Naive thymus-derived CD4-positive, alpha-beta T cell (primary cell): ENCODE results near the gene FNDC3A. TPM values are rescaled to one million over a fixed set of nuclear protein-coding genes. Genes with fewer than 3 reads are reported as not detected.
"Not testable (repeated sequence)": the region's sequence is repeated elsewhere in the genome, so short reads cannot be mapped to it uniquely, and the experiment has no call there.

ENCODE experiments used
- ATAC-seq: fragments of 150-1000 bp; cut with Tn5 transposase; 2 replicates; pipeline ENCODE4 v1.10.0; 2021; ENCODE audit warnings: mild to moderate bottlenecking, moderate library complexity
- CTCF ChIA-PET: fragments of 350-600 bp; sonication (Branson Sonifier 250); formaldehyde crosslinking; loops from one replicate; lab custom pipeline; 2021; ENCODE audit warnings: antibody characterized with exemption; lab: Charles Lee
- POLR2A ChIA-PET: fragments of 350-600 bp; sonication (Branson Sonifier 250); formaldehyde crosslinking; loops from one replicate; lab custom pipeline; 2021; ENCODE audit warnings: antibody characterized with exemption, inconsistent platforms; lab: Charles Lee
- DNase-seq, 9 donors: peaks; one replicate each; pipeline versions ENCODE4 v3.0.0 to v3.0.0-alpha.2; 2020 to 2022; ENCODE audit warnings: mixed read lengths in 1 of 9
- H3K27ac ChIP-seq: one replicate; pipeline ENCODE4 v1.7.0; 2013; ENCODE audit warnings: mild to moderate bottlenecking, low read depth, low read length, moderate library complexity
- H3K27me3 ChIP-seq, 2 donors: one replicate each; pipeline ENCODE4 v1.7.0; 2013; ENCODE audit warnings: low read length in 2 of 2, mild to moderate bottlenecking in 2 of 2, moderate library complexity in 2 of 2; ENCODE audit not compliant: control insufficient read depth in 2 of 2, insufficient read depth in 2 of 2
- H3K36me3 ChIP-seq, 3 experiments: 1 replicate in 2 of 3; 2 replicates in 1 of 3; pipeline ENCODE4 v1.7.0; 2013; ENCODE audit warnings: low read length in 3 of 3, mild to moderate bottlenecking in 3 of 3, moderate library complexity in 1 of 3; ENCODE audit not compliant: insufficient read depth in 3 of 3, control insufficient read depth in 2 of 3
- H3K4me1 ChIP-seq, 2 donors: one replicate each; pipeline ENCODE4 v1.7.0; 2013; ENCODE audit warnings: low read length in 2 of 2, mild to moderate bottlenecking in 2 of 2, moderate library complexity in 1 of 2; ENCODE audit not compliant: control insufficient read depth in 2 of 2, insufficient read depth in 2 of 2
- H3K4me3 ChIP-seq: 2 replicates; pipeline ENCODE4 v1.7.0; 2013; ENCODE audit warnings: mild to moderate bottlenecking, low read length
- H3K9me3 ChIP-seq, 3 experiments: 1 replicate in 2 of 3; 2 replicates in 1 of 3; pipeline ENCODE4 v1.7.0; 2013; ENCODE audit warnings: low read length in 3 of 3; ENCODE audit not compliant: control insufficient read depth in 2 of 3
- H3K27ac Mint-ChIP-seq, 9 donors: one replicate each; pipeline ENCODE4 v1.8.0; 2020 to 2022; ENCODE audit warnings: mixed read lengths in 9 of 9, mild to moderate bottlenecking in 8 of 9, moderate library complexity in 5 of 9, inconsistent platforms in 2 of 9
- H3K27me3 Mint-ChIP-seq, 5 donors: one replicate each; pipeline ENCODE4 v1.8.0; 2021 to 2022; ENCODE audit warnings: mixed read lengths in 5 of 5, mild to moderate bottlenecking in 1 of 5
- H3K36me3 Mint-ChIP-seq, 5 donors: one replicate each; pipeline ENCODE4 v1.8.0; 2020 to 2022; ENCODE audit warnings: mixed read lengths in 5 of 5, mild to moderate bottlenecking in 3 of 5, inconsistent platforms in 1 of 5
- H3K4me1 Mint-ChIP-seq, 7 donors: one replicate each; pipeline ENCODE4 v1.8.0; 2020 to 2022; ENCODE audit warnings: mixed read lengths in 7 of 7, mild to moderate bottlenecking in 3 of 7, inconsistent platforms in 1 of 7
- H3K4me3 Mint-ChIP-seq, 10 donors: one replicate each; pipeline ENCODE4 v1.8.0; 2020 to 2022; ENCODE audit warnings: mild to moderate bottlenecking in 10 of 10, mixed read lengths in 10 of 10, moderate library complexity in 6 of 10, inconsistent platforms in 2 of 10
- H3K9me3 Mint-ChIP-seq, 11 donors: one replicate each; pipeline ENCODE4 v1.8.0; 2020 to 2022; ENCODE audit warnings: mixed read lengths in 11 of 11, mild to moderate bottlenecking in 4 of 11, inconsistent platforms in 1 of 11, moderate library complexity in 1 of 11
- intact Hi-C, 2 donors: fragments of 100-400 bp; cut with micrococcal nuclease; formaldehyde crosslinking; loops; one replicate each; pipeline ENCODE4 v1.15.1; 2023
- polyA plus RNA-seq, 2 donors: library from polyadenylated mRNA; unstranded; fragments of 300-500 nt; fragmentation: Illumina TruSeq; gene quantifications; one replicate each; pipeline ENCODE4 v1.2.3, GENCODE V29; 2021
- total RNA-seq, 6 experiments: library from RNA in 5 of 6; stranded (reverse) in 5 of 6; gene quantifications; 1 replicate in 5 of 6; 2 replicates in 1 of 6; pipeline ENCODE4 v1.2.3 and lab custom pipeline; 2021 to 2026

Gene FNDC3A
- total and polyA plus RNA-seq, 7 experiments from 2014 or later, result 12.0 to 46.4 (median 35.4) TPM

DNA sequence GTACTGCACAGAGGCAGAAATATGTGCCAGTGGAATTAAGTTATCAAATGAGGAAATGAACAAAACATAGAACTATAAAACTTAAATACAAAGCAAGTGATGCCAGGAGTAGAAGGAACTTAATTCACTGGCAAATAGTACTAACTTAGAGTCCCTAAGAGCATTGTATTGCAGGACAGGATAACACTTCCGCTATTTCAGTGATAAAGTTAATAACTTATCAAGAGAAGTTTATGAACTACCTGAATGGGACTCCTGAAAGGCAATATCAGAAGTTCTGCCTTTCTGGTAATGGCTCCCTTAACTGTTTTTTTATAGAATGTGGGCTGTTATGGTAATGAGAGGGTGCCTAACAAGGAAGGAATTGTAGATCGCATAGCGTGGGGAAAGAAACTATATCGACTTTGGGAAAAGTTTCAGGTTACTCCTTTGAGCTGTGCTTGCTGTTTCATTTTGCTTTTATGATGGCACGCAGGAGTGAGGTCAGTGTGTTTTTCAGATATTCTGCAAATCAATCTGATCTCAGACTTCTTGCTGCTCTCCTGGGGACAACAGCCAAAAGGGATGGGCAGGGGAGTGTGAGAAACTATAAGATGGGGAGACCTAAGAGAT is 149.1 kb downstream of the FNDC3A start:
- Histone ChIP-seq H3K4me1 (peaks cover 0 to 11% of the 10 kb centered on the region in 2 donors), H3K27me3 (no peaks in the 10 kb centered on the region), H3K9me3 (no peaks in the 10 kb centered on the region), H3K36me3 (no peaks in the 10 kb centered on the region), H3K4me3 (no peak overlapping the region), H3K27ac (no peak overlapping the region)
- peaks cover 14 to 58% (median 29%) of the 10 kb centered on the region in 7 donors for H3K4me1 Mint-ChIP-seq
- peak overlapping the region in 8 of 9 donors; percentile 43 to 74 (median 56) for H3K27ac Mint-ChIP-seq
- no peaks in the 10 kb centered on the region for H3K27me3 Mint-ChIP-seq
- CTCF ChIA-PET, result no interaction called here
- H3K36me3 Mint-ChIP-seq, result peaks cover under 1 to 32% (median 17%) of the 10 kb centered on the region in 5 donors
- POLR2A ChIA-PET, result no interaction called here
- intact Hi-C loops, result loop anchor here in 1 of 2 donors (2.0 kb wide), 1 partner anchor 14 kb away; no protein-coding TSS in a partner anchor
- peak overlapping the region in 3 of 10 donors; percentile 4 to 25 (median 5) for H3K4me3 Mint-ChIP-seq
- peaks cover 0 to 18% (median under 1%) of the 10 kb centered on the region in 11 donors for H3K9me3 Mint-ChIP-seq
- ATAC-seq (no peak), DNase-seq (no peak)

DNA sequence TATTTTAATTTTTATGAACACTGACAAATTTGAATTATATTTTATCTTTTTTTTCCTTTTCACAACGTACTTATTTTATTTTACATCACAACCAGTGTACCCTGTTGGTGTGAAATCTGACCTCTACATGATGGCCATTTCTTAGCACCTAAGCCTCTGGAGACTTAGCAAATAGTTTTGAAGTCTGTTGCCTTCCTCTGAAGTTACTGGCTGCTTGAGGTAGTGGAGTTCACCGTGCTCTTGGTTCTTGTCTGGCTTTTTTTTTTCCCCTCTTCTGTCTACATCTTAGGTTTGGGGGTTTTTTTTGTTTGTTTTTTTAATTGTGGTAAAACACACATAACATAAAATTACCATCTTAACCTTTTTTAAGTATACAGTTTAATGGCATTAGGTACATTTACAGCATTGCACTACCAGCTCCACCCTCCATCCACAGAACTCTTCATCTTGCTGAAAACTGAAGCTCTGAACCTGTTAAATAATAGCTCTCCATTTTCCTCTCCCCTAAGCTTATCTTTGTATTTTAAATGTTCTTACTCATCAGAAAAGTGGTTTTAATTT is 150.3 kb downstream of the FNDC3A start:
- Mint-ChIP-seq H3K9me3 (peaks cover 0 to 11% (median 0%) of the 10 kb centered on the region in 11 donors), H3K27ac (peak overlapping the region in 2 of 9 donors; percentile 16 to 21), H3K4me1 (peaks cover 14 to 55% (median 19%) of the 10 kb centered on the region in 7 donors), H3K27me3 (no peaks in the 10 kb centered on the region), H3K36me3 (peaks cover under 1 to 25% (median 14%) of the 10 kb centered on the region in 5 donors), H3K4me3 (peak overlapping the region in 2 of 10 donors; percentile 20)
- no peak overlapping the region for H3K4me3 ChIP-seq
- POLR2A ChIA-PET, result interaction anchor here (0.6 kb wide), 2 partner anchors 16 to 38 kb away, joined by 3 to 6 read pairs; no protein-coding TSS in a partner anchor
- H3K36me3 ChIP-seq, result peaks cover 0 to 3% (median 0%) of the 10 kb centered on the region in 3 experiments
- intact Hi-C loops, result loop anchor here in 1 of 2 donors (2.0 kb wide), 2 partner anchors 15 kb away; no protein-coding TSS in a partner anchor
- CTCF ChIA-PET, result no interaction called here
- ATAC-seq (peak; percentile 60), DNase-seq (no peak)
- H3K9me3 ChIP-seq, result no peaks in the 10 kb centered on the region
- peaks cover 0 to 12% of the 10 kb centered on the region in 2 donors for H3K4me1 ChIP-seq
- peak overlapping the region; percentile 8 for H3K27ac ChIP-seq
- no peaks in the 10 kb centered on the region for H3K27me3 ChIP-seq

DNA sequence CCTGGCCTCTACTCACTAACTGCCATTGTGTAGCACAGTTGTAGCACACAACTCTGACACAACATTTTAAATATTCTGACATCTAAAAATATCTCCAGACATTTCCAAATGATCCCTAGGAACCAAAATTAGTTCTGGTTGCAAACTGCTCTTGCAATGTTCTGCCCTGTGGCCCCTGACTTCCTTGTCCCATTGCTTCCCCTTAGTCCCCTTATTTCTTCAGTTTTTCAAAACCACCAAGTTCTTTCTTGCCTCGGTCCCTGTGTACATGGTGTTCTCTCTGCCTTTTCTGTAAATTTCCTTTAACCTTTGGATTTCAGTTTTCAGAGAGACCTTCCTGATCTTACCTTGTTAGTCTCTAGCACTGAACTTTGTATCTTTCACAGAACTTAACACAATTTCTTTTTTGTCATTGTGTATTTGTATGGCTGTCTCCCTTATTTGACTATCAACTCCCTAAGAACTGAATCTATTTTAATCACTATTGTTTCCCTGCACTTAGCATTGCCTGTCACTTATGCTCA is 156.8 kb downstream of the FNDC3A start:
- Histone ChIP-seq H3K36me3 (peaks cover 3 to 40% (median 16%) of the 10 kb centered on the region in 3 experiments), H3K27ac (no peak overlapping the region), H3K4me1 (peaks cover 0 to 9% of the 10 kb centered on the region in 2 donors), H3K27me3 (no peaks in the 10 kb centered on the region), H3K9me3 (no peaks in the 10 kb centered on the region), H3K4me3 (no peak overlapping the region)
- Mint-ChIP-seq H3K36me3 (peaks cover 23 to 56% (median 38%) of the 10 kb centered on the region in 5 donors), H3K27me3 (no peaks in the 10 kb centered on the region), H3K27ac (peak overlapping the region in 6 of 9 donors; percentile 3 to 49 (median 18)), H3K4me1 (peaks cover 7 to 30% (median 22%) of the 10 kb centered on the region in 7 donors), H3K4me3 (no peak overlapping the region), H3K9me3 (no peaks in the 10 kb centered on the region)
- CTCF ChIA-PET, result no interaction called here
- intact Hi-C loops, result no loop called here
- ATAC-seq, result no peak
- POLR2A ChIA-PET, result no interaction called here
- DNase-seq, result no peak

DNA sequence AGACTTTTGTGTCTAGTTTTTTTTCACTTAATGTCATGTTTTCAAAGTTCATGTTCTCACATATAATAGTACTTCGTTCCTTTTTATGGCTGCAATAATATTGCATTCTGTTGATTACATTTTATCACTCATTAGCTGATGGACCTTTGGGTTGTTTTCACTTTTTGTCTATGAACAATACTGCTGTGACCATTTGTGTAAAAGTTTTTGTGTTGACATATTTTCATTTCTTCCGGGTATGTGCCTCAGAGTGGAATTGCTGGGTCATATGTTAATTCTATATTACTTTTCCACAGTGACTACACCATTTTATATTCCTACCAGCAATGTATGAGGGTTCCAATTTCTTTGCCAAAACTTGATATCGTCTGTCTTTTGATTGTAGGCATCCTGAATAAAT is 158.6 kb downstream of the FNDC3A start:
- no peak overlapping the region for H3K4me3 ChIP-seq
- ChIA-PET POLR2A (no interaction called here), CTCF (no interaction called here)
- H3K36me3 ChIP-seq, result peaks cover 3 to 46% (median 21%) of the 10 kb centered on the region in 3 experiments
- intact Hi-C loops, result no loop called here
- DNase-seq (no peak), ATAC-seq (no peak)
- H3K27me3 ChIP-seq, result no peaks in the 10 kb centered on the region
- no peak overlapping the region for H3K4me3 Mint-ChIP-seq
- no peaks in the 10 kb centered on the region for H3K9me3 ChIP-seq
- H3K4me1 ChIP-seq, result peaks cover 0 to 5% of the 10 kb centered on the region in 2 donors
- H3K27ac Mint-ChIP-seq, result no peak overlapping the region
- H3K27ac ChIP-seq, result no peak overlapping the region
- peaks cover 7 to 35% (median 27%) of the 10 kb centered on the region in 7 donors for H3K4me1 Mint-ChIP-seq
- no peaks in the 10 kb centered on the region for H3K27me3 Mint-ChIP-seq
- peaks cover 27 to 68% (median 43%) of the 10 kb centered on the region in 5 donors for H3K36me3 Mint-ChIP-seq
- H3K9me3 Mint-ChIP-seq, result no peaks in the 10 kb centered on the region

DNA sequence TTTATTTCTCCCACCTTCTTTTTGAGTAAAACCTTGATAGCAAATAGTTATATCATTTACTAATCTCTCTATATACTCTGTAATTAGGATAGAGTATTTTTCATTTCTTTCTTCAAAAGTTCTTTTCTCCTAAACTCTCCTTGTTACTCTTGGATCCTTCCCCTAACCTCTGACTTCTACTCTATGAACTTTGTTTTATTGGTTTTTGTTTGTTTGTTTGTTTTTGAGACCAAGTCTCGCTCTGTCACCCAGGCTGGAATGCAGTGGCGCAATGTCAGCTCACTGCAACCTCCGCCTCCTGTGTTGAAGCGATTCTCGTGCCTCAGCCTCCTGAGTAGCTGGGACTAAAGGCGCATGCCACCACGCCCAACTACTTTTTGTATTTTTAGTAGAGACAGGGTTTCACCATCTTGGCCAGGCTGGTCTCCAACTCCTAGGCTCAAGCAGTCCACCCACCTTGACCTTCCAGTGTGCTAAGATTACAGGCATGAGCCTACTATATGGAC is 161.5 kb downstream of the FNDC3A start:
- Mint-ChIP-seq H3K27ac (peak overlapping the region in 1 of 9 donors; percentile 0), H3K36me3 (peaks cover 22 to 71% (median 52%) of the 10 kb centered on the region in 5 donors), H3K4me1 (peaks cover 15 to 46% (median 37%) of the 10 kb centered on the region in 7 donors)
- DNase-seq, H3K9me3 ChIP-seq, CTCF ChIA-PET, H3K4me3 Mint-ChIP-seq, H3K4me1 ChIP-seq, H3K9me3 Mint-ChIP-seq, ATAC-seq, H3K27ac ChIP-seq, H3K4me3 ChIP-seq, H3K27me3 ChIP-seq, intact Hi-C loops, H3K27me3 Mint-ChIP-seq: not testable (repeated sequence)
- H3K36me3 ChIP-seq, result peaks cover 3 to 37% (median 18%) of the 10 kb centered on the region in 3 experiments
- POLR2A ChIA-PET, result interaction anchor here (0.6 kb wide), 1 partner anchor 25 kb away, joined by 4 read pairs; no protein-coding TSS in a partner anchor

DNA sequence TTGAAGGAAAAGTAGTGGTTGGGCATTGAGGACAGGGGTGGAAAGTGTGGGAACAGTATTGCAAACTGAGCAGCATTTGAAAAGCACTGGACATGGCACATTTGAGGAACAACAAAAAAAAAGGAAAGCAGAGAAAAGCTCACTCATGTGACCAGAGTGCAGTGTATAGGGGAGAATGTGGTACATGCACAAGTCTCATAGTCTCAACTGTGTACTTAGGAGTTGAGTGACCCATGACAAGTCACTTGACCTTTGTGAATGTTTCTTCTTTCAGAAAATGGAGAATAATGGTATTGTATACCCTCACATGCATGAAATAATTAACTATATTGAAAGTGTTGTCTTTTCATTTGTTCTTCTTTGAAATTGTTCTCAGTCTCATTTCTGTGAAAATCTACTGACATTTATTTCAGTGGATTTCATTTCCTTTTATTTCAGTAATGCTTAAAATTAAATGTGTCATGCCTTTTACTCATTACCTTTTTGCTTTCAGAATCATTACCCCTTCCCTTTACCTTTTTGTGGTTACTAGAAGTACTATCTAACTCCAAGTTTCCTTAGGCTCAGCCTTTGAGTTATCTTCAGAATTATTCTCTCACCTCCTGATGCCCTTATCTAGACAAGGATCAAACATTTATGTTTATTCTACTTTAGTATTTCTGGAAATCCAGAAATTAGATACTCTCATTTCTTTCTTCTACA is 165.3 kb downstream of the FNDC3A start:
- ATAC-seq, result no peak
- Mint-ChIP-seq H3K27me3 (no peaks in the 10 kb centered on the region), H3K9me3 (no peaks in the 10 kb centered on the region), H3K4me1 (peaks cover 15 to 51% (median 39%) of the 10 kb centered on the region in 7 donors), H3K36me3 (peaks cover 14 to 56% (median 44%) of the 10 kb centered on the region in 5 donors), H3K4me3 (peak overlapping the region in 2 of 10 donors; percentile 9 to 33), H3K27ac (peak overlapping the region; percentile 10 to 92 (median 60))
- intact Hi-C loops, result loop anchor here in 1 of 2 donors (2.0 kb wide), 1 partner anchor 14 kb away; no protein-coding TSS in a partner anchor
- DNase-seq, result no peak
- Histone ChIP-seq H3K9me3 (no peaks in the 10 kb centered on the region), H3K4me3 (no peak overlapping the region), H3K36me3 (peaks cover 3 to 28% (median 18%) of the 10 kb centered on the region in 3 experiments), H3K27ac (peak overlapping the region; percentile 3), H3K4me1 (peaks cover 0 to 12% of the 10 kb centered on the region in 2 donors), H3K27me3 (no peaks in the 10 kb centered on the region)
- CTCF ChIA-PET, result no interaction called here
- POLR2A ChIA-PET, result no interaction called here
